ENCODE results near the gene DCAF8. TPM values are rescaled to one million over a fixed set of nuclear protein-coding genes. Genes with fewer than 3 reads are reported as not detected.

The DCAF8 gene
- total and polyA plus RNA-seq, 2 donors (not counting 1 experiment from before 2014, with no cell fraction given) = 194 to 266 TPM

GRCh38 chr1:160258177-160258798, 4.1 kb downstream of the DCAF8 start:
- WGBS (ENCODE audit: insufficient coverage) = no CpG with 5 or more reads among the region's 7 CpGs
- no peaks in the 10 kb centered on the region for H3K27me3 ChIP-seq (replicated peaks in 1 of 4; ENCODE audit: control extremely low read depth in 1 of 4, control insufficient read depth in 3 of 4, insufficient read depth in 4 of 4, low read length in 3 of 4)
- CTCF ChIA-PET = interaction anchor here (1.0 to 2.3 kb wide), 5 partner anchors 33 to 157 kb away, joined by 3 to 8 read pairs (median 4); no protein-coding TSS in a partner anchor
- H3K27me3 Mint-ChIP-seq = no peaks in the 10 kb centered on the region
- H3K79me2 ChIP-seq (ENCODE audit: control insufficient read depth, insufficient read depth, low read length) = peaks cover 66% of the 10 kb centered on the region
- no peak overlapping the region for H3K27ac ChIP-seq (ENCODE audit: low read length in 2 of 2)
- no peak for DNase-seq
- no peak overlapping the region for H2AFZ ChIP-seq (ENCODE audit: insufficient read depth, low read depth, low read length, poor library complexity, severe bottlenecking)
- H3K9ac ChIP-seq (ENCODE audit: low read length) = no peak overlapping the region
- no peak overlapping the region for H3K4me3 ChIP-seq (ENCODE audit: control extremely low read depth in 1 of 5, extremely low read depth in 1 of 5, insufficient read depth in 1 of 5, low read depth in 2 of 5, low read length in 4 of 5)
- H3K9me3 Mint-ChIP-seq (ENCODE audit: insufficient read depth) = no peaks in the 10 kb centered on the region
- TF ChIP-seq, protein P1, sequence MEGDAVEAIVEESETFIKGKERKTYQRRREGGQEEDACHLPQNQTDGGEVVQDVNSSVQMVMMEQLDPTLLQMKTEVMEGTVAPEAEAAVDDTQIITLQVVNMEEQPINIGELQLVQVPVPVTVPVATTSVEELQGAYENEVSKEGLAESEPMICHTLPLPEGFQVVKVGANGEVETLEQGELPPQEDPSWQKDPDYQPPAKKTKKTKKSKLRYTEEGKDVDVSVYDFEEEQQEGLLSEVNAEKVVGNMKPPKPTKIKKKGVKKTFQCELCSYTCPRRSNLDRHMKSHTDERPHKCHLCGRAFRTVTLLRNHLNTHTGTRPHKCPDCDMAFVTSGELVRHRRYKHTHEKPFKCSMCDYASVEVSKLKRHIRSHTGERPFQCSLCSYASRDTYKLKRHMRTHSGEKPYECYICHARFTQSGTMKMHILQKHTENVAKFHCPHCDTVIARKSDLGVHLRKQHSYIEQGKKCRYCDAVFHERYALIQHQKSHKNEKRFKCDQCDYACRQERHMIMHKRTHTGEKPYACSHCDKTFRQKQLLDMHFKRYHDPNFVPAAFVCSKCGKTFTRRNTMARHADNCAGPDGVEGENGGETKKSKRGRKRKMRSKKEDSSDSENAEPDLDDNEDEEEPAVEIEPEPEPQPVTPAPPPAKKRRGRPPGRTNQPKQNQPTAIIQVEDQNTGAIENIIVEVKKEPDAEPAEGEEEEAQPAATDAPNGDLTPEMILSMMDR (IDR thresholded peaks at IDR 0.05) = no peak
- no peak for TF ChIP-seq EZH2 (IDR thresholded peaks at IDR 0.05; ENCODE audit: borderline replicate concordance, insufficient read depth, low read depth, low read length, poor library complexity, severe bottlenecking)
- ATAC-seq (ENCODE audit: low read depth) = no peak
- intact Hi-C loops (cut with micrococcal nuclease) = no loop called here
- POLR2A ChIA-PET = no interaction called here
- H3K4me1 Mint-ChIP-seq = peaks cover 43% of the 10 kb centered on the region
- H3K36me3 ChIP-seq (replicated peaks in 1 of 2; ENCODE audit: control extremely low read depth in 1 of 2, control insufficient read depth in 1 of 2, extremely low read depth in 1 of 2, insufficient read depth in 2 of 2, low read length in 1 of 2) = peaks cover 5 to 25% of the 10 kb centered on the region in 2 experiments
- no peaks in the 10 kb centered on the region for H4K20me1 ChIP-seq (ENCODE audit: control insufficient read depth, insufficient read depth, low read length, poor library complexity, severe bottlenecking)
- no peaks in the 10 kb centered on the region for H3K9me3 ChIP-seq (ENCODE audit: control extremely low read depth in 1 of 3, control insufficient read depth in 2 of 3, insufficient read depth in 1 of 3, low read length in 2 of 3)
- peaks cover 20% of the 10 kb centered on the region in 2 donors for H3K4me1 ChIP-seq (ENCODE audit: control insufficient read depth in 2 of 2, insufficient read depth in 2 of 2, low read length in 2 of 2)
- no peak overlapping the region for H3K27ac Mint-ChIP-seq
- no peak overlapping the region for H3K4me3 Mint-ChIP-seq
- H3K4me2 ChIP-seq (replicated peaks; ENCODE audit: low read depth, low read length, poor library complexity, severe bottlenecking) = no peak overlapping the region

- H3K9me3 Mint-ChIP-seq (ENCODE audit: insufficient read depth) = no peaks in the 10 kb centered on the region
- intact Hi-C loops (cut with micrococcal nuclease) = no loop called here
- Histone ChIP-seq H3K36me3 (replicated peaks in 1 of 2; ENCODE audit: control extremely low read depth in 1 of 2, control insufficient read depth in 1 of 2, extremely low read depth in 1 of 2, insufficient read depth in 2 of 2, low read length in 1 of 2) (peaks cover 5 to 25% of the 10 kb centered on the region in 2 experiments), H4K20me1 (ENCODE audit: control insufficient read depth, insufficient read depth, low read length, poor library complexity, severe bottlenecking) (peaks cover under 1% of the 10 kb centered on the region), H3K4me3 (ENCODE audit: control extremely low read depth in 1 of 5, extremely low read depth in 1 of 5, insufficient read depth in 1 of 5, low read depth in 2 of 5, low read length in 4 of 5) (no peak overlapping the region), H3K79me2 (ENCODE audit: control insufficient read depth, insufficient read depth, low read length) (peaks cover 60% of the 10 kb centered on the region), H3K4me2 (replicated peaks; ENCODE audit: low read depth, low read length, poor library complexity, severe bottlenecking) (no peak overlapping the region), H3K9me3 (ENCODE audit: control extremely low read depth in 1 of 3, control insufficient read depth in 2 of 3, insufficient read depth in 1 of 3, low read length in 2 of 3) (no peaks in the 10 kb centered on the region), H3K27me3 (replicated peaks in 1 of 4; ENCODE audit: control extremely low read depth in 1 of 4, control insufficient read depth in 3 of 4, insufficient read depth in 4 of 4, low read length in 3 of 4) (no peaks in the 10 kb centered on the region), H3K4me1 (ENCODE audit: control insufficient read depth in 2 of 2, insufficient read depth in 2 of 2, low read length in 2 of 2) (peaks cover 14 to 15% of the 10 kb centered on the region in 2 donors), H2AFZ (ENCODE audit: insufficient read depth, low read depth, low read length, poor library complexity, severe bottlenecking) (no peak overlapping the region), H3K27ac (ENCODE audit: low read length in 2 of 2) (no peak overlapping the region), H3K9ac (ENCODE audit: low read length) (no peak overlapping the region)
- no peak overlapping the region for H3K27ac Mint-ChIP-seq
- peaks cover 40% of the 10 kb centered on the region for H3K4me1 Mint-ChIP-seq
- POLR2A ChIA-PET = no interaction called here
- no peak for TF ChIP-seq EZH2 (IDR thresholded peaks at IDR 0.05; ENCODE audit: borderline replicate concordance, insufficient read depth, low read depth, low read length, poor library complexity, severe bottlenecking)
- TF ChIP-seq, protein P1 (IDR thresholded peaks at IDR 0.05) = no peak
- ATAC-seq (ENCODE audit: low read depth) = no peak
- WGBS (ENCODE audit: insufficient coverage) = 100% methylated on average over 4 of the region's 6 CpGs
- H3K27me3 Mint-ChIP-seq = no peaks in the 10 kb centered on the region
- CTCF ChIA-PET = interaction anchor here (0.6 to 2.3 kb wide), 5 partner anchors 34 to 164 kb away, joined by 3 to 7 read pairs (median 4); no protein-coding TSS in a partner anchor
- no peak overlapping the region for H3K4me3 Mint-ChIP-seq
- DNase-seq = no peak
These were observed 4.8 kb downstream of the DCAF8 start for GRCh38 chr1:160257411-160258015.
